Measurements from ENCODE around the gene SNW1.
"Not testable (repeated sequence)": the region's sequence is repeated elsewhere in the genome, so short reads cannot be mapped to it uniquely, and the experiment has no call there.

GRCh38 chr14:77799456-77799855, 38.5 kb upstream of the SNW1 start:
- TF ChIP-seq CTCF, POLR2A (IDR thresholded peaks at IDR 0.05): not testable (repeated sequence)

All from testis (tissue), 2 donors.